ENCODE results near the gene ATP6V0E2.

- TF ChIP-seq CTCF (IDR thresholded peaks at IDR 0.05 in 8 of 11, conservative IDR thresholded peaks at IDR 0.05 in 3 of 11) (no peak), POLR2A (IDR thresholded peaks at IDR 0.05) (no peak), POLR2AphosphoS5 (IDR thresholded peaks at IDR 0.05) (no peak)
Measured at GRCh38 chr7:149883048-149883438, 9.3 kb downstream of the ATP6V0E2 start.
